ENCODE data around the gene BANF1. TPM values are rescaled to one million over a fixed set of nuclear protein-coding genes. Genes with fewer than 3 reads are reported as not detected.
"Not testable (repeated sequence)": the region's sequence is repeated elsewhere in the genome, so short reads cannot be mapped to it uniquely, and the experiment has no call there.

BANF1 gene
- total RNA-seq, 4 donors from 2014 or later = 27.9 to 79.7 (median 34.0) TPM

DNA sequence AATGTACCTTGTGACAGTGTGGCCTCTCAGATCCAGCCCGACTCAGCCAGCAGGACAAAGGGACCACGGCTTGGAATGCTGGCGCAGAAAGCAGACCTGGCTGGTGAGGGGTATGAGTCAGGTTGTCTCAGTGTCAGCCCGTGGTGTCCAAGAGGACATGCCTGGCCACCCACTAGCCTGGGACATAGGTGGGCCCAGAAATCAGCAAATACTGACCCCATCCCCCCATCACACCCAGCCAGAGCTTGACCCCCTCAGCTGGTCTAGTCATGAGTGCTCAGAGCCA, 4.5 kb downstream of the BANF1 start:
- in situ Hi-C loops (cut with MboI; ENCODE audit: low pct_ligation_motif_present in 1 of 4, low pct_unique_long_range_greater_than_20kb in 1 of 4, low sequenced_read_pairs in 3 of 4) = no loop called here

DNA sequence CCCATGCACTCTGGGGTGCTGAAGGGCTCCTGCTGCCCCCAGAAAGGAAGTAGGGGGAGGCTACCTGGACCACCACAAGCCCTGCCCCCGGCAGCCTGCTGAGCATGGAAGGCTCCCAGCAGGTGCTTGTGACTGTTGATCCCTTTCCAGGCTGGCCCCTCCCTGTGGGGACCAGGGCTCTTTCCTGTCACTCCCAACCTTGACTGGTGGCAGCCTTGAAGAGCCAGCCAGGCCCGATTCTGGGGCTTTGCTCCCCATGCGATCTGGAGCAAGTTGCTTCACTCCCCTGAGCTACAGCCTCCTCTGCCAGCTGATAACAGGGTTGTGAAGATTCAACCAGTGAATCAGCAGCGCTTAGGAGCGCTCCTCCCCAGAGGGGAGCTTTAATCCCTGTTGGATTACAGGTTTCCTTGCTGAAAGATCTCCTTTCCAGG, 4.9 kb downstream of the BANF1 start:
- no peak overlapping the region for H3K27ac ChIP-seq
- intact Hi-C loops (cut with DNase I; ENCODE audit: low total_unique reads) (no loop called here), in situ Hi-C loops (cut with MboI; ENCODE audit: low pct_ligation_motif_present in 1 of 4, low pct_unique_long_range_greater_than_20kb in 1 of 4, low sequenced_read_pairs in 3 of 4) (no loop called here)
- 79% methylated on average over 5 of the region's 5 CpGs; no CpG with 5 or more reads in 1 of the 2 donors for WGBS, 2 donors (ENCODE audit: low coverage in 1 of 2)
- no peak overlapping the region for H3K4me3 ChIP-seq
- H3K9me3 ChIP-seq = no peaks in the 10 kb centered on the region
- H3K27me3 ChIP-seq = peaks cover 20% of the 10 kb centered on the region
- H3K36me3 ChIP-seq = no peaks in the 10 kb centered on the region
- peaks cover 8 to 16% (median 13%) of the 10 kb centered on the region in 4 donors for H3K4me1 ChIP-seq
- DNase-seq = no peak
- no peak for TF ChIP-seq POLR2A (IDR thresholded peaks at IDR 0.05)
- TF ChIP-seq, protein P1, sequence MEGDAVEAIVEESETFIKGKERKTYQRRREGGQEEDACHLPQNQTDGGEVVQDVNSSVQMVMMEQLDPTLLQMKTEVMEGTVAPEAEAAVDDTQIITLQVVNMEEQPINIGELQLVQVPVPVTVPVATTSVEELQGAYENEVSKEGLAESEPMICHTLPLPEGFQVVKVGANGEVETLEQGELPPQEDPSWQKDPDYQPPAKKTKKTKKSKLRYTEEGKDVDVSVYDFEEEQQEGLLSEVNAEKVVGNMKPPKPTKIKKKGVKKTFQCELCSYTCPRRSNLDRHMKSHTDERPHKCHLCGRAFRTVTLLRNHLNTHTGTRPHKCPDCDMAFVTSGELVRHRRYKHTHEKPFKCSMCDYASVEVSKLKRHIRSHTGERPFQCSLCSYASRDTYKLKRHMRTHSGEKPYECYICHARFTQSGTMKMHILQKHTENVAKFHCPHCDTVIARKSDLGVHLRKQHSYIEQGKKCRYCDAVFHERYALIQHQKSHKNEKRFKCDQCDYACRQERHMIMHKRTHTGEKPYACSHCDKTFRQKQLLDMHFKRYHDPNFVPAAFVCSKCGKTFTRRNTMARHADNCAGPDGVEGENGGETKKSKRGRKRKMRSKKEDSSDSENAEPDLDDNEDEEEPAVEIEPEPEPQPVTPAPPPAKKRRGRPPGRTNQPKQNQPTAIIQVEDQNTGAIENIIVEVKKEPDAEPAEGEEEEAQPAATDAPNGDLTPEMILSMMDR (IDR thresholded peaks at IDR 0.05) = no peak
- no peak for TF ChIP-seq POLR2AphosphoS5 (IDR thresholded peaks at IDR 0.05)
- TF ChIP-seq EP300 (IDR thresholded peaks at IDR 0.05; ENCODE audit: low read depth) = no peak

More for the DNA sequence above, 4.5 kb downstream of the BANF1 start:
- H3K4me1 ChIP-seq = peaks cover 8 to 13% (median 10%) of the 10 kb centered on the region in 4 donors
- no peaks in the 10 kb centered on the region for H3K9me3 ChIP-seq
- DNase-seq = no peak
- 74% methylated on average over 4 of the region's 4 CpGs; no CpG with 5 or more reads in 1 of the 2 donors for WGBS, 2 donors (ENCODE audit: low coverage in 1 of 2)
- intact Hi-C loops (cut with DNase I; ENCODE audit: low total_unique reads) = no loop called here
- H3K27ac ChIP-seq = no peak overlapping the region
- TF ChIP-seq POLR2AphosphoS5 (IDR thresholded peaks at IDR 0.05) (no peak), EP300 (IDR thresholded peaks at IDR 0.05; ENCODE audit: low read depth) (no peak), POLR2A (IDR thresholded peaks at IDR 0.05) (no peak)
- TF ChIP-seq, protein P1 (IDR thresholded peaks at IDR 0.05) = no peak
- H3K4me3 ChIP-seq = no peak overlapping the region
- H3K27me3 ChIP-seq = peaks cover 16% of the 10 kb centered on the region
- H3K36me3 ChIP-seq = no peaks in the 10 kb centered on the region

DNA sequence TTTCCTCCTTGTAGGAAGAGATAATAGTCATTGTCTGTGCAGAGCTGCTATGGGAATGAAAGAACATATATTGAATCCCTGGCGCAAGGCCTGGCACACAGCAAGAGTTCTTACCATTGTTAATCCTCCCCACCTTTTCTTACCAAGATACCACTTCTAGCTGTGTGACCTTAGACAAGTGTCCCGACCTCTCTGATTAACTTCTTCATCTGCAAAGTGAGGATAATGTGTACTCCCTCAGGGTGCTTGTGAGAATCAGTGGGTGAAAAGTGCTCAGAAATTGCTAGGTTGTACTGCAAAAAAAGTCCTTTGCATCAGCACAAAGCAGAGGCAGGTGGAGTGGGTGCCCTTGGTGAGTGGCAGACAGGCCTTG, 5.8 kb downstream of the BANF1 start:
- Histone ChIP-seq H3K4me1 (peaks cover 6 to 13% (median 11%) of the 10 kb centered on the region in 4 donors), H3K9me3 (no peaks in the 10 kb centered on the region), H3K36me3 (no peaks in the 10 kb centered on the region), H3K4me3 (no peak overlapping the region), H3K27ac (no peak overlapping the region), H3K27me3 (peaks cover 29% of the 10 kb centered on the region)
- no peak for DNase-seq
- intact Hi-C loops (cut with DNase I; ENCODE audit: low total_unique reads) (no loop called here), in situ Hi-C loops (cut with MboI; ENCODE audit: low pct_ligation_motif_present in 1 of 4, low pct_unique_long_range_greater_than_20kb in 1 of 4, low sequenced_read_pairs in 3 of 4) (no loop called here)
- TF ChIP-seq EP300 (IDR thresholded peaks at IDR 0.05; ENCODE audit: low read depth) = no peak
- WGBS, 2 donors (ENCODE audit: low coverage in 1 of 2) = 80 to 95% methylated on average over 1 to 2 of the region's 2 CpGs

DNA sequence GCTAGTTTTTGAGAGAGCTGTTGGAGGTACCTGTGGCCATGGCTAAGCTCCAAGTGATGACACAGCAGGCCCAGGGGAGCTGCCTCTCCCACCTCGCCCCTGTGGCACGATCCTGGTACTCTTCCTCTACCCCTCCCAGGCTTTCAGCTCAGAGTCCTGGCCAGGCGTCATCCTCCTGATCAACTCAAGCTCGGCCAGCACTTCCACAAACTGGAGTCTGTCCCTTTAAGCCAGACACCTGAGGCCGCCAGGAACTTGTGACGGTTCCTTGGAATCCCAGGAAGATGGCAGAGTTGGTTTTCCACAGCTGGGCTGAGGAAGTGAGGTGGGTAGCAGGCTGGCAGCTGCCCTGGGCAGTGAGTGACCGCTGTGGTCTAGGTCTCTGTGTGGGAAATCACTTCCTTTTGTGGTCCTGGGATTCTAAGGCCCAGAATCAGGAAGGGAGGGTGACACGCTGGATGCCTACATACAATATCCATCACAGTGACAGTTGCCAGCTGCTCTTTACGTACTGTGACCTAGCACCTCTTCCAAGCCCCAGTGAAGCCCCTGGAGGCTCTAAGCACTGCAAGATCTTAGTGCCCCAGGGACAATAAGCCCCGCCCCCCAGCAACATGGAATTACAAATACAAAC, 6.3 kb downstream of the BANF1 start:
- Histone ChIP-seq H3K27me3 (peaks cover 34% of the 10 kb centered on the region), H3K9me3 (no peaks in the 10 kb centered on the region), H3K4me1 (peaks cover under 1 to 8% (median 6%) of the 10 kb centered on the region in 4 donors), H3K36me3 (no peaks in the 10 kb centered on the region), H3K27ac (no peak overlapping the region), H3K4me3 (no peak overlapping the region)
- intact Hi-C loops (cut with DNase I; ENCODE audit: low total_unique reads) (no loop called here), in situ Hi-C loops (cut with MboI; ENCODE audit: low pct_ligation_motif_present in 1 of 4, low pct_unique_long_range_greater_than_20kb in 1 of 4, low sequenced_read_pairs in 3 of 4) (no loop called here)
- 61% methylated on average over 10 of the region's 10 CpGs; no CpG with 5 or more reads in 1 of the 2 donors for WGBS, 2 donors (ENCODE audit: low coverage in 1 of 2)
- DNase-seq = no peak
- TF ChIP-seq, protein P1 (IDR thresholded peaks at IDR 0.05) = no peak
- no peak for TF ChIP-seq POLR2AphosphoS5 (IDR thresholded peaks at IDR 0.05)
- TF ChIP-seq EP300 (IDR thresholded peaks at IDR 0.05; ENCODE audit: low read depth) = no peak
- TF ChIP-seq POLR2A (IDR thresholded peaks at IDR 0.05) = no peak

DNA sequence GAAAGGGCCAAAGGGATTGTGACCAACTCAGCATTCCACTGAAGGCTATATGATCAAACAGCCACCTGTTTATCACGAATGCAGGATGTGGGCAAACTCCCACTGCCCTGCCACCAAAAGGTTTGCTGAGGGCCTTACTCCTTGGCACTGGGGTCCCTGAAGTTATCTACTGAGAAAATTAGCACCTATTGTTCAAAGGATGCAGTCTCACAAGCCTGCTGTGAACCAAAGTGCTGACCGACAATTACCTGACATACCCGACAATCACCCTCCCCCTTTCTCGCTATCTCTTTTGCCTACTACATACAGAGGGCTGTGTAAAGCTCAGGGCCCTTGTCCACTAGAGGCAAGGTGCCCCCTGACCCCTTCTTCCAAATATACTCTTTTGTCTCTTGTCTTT, 7.7 kb downstream of the BANF1 start:
- H3K27me3 ChIP-seq = peaks cover 39% of the 10 kb centered on the region
- 67% methylated on average over 4 of the region's 4 CpGs; no CpG with 5 or more reads in 1 of the 2 donors for WGBS, 2 donors (ENCODE audit: low coverage in 1 of 2)
- H3K36me3 ChIP-seq; H3K9me3 ChIP-seq; DNase-seq; intact Hi-C loops (cut with DNase I; ENCODE audit: low total_unique reads); H3K4me1 ChIP-seq; H3K4me3 ChIP-seq; in situ Hi-C loops (cut with MboI; ENCODE audit: low pct_ligation_motif_present in 1 of 4, low pct_unique_long_range_greater_than_20kb in 1 of 4, low sequenced_read_pairs in 3 of 4); H3K27ac ChIP-seq: not testable (repeated sequence)
